Osteocyte (in vitro differentiated cells): ENCODE results near the gene NCR1. TPM values are rescaled to one million over a fixed set of nuclear protein-coding genes. Genes with fewer than 3 reads are reported as not detected.
"Not testable (repeated sequence)": the region's sequence is repeated elsewhere in the genome, so short reads cannot be mapped to it uniquely, and the experiment has no call there.

Experiments used
- DNase-seq: peaks from one replicate; pipeline ENCODE4 v3.0.0; 2021; ENCODE audit warnings: mixed read lengths; ENCODE audit not compliant: unreplicated experiment; ENCODE audit errors: extremely low spot score
- H3K27ac Mint-ChIP-seq: one replicate; pipeline ENCODE4 v1.8.0; 2021; ENCODE audit warnings: mild to moderate bottlenecking, mixed read lengths; ENCODE audit not compliant: unreplicated experiment
- H3K27me3 Mint-ChIP-seq: one replicate; pipeline ENCODE4 v1.8.0; 2021; ENCODE audit warnings: mixed read lengths; ENCODE audit not compliant: unreplicated experiment
- H3K36me3 Mint-ChIP-seq: one replicate; pipeline ENCODE4 v1.8.0; 2021; ENCODE audit warnings: mixed read lengths; ENCODE audit not compliant: unreplicated experiment
- H3K4me1 Mint-ChIP-seq: one replicate; pipeline ENCODE4 v1.8.0; 2021; ENCODE audit warnings: mixed read lengths; ENCODE audit not compliant: unreplicated experiment
- H3K4me3 Mint-ChIP-seq: one replicate; pipeline ENCODE4 v1.8.0; 2021; ENCODE audit warnings: mild to moderate bottlenecking, moderate library complexity, mixed read lengths; ENCODE audit not compliant: unreplicated experiment
- H3K9me3 Mint-ChIP-seq: one replicate; pipeline ENCODE4 v1.8.0; 2021; ENCODE audit warnings: mixed read lengths; ENCODE audit not compliant: unreplicated experiment
- total RNA-seq: library from RNA; stranded (reverse); gene quantifications from 2 replicates; pipeline ENCODE4 v1.2.1, GENCODE V29; 2021
- TF ChIP-seq, protein P1 (sequence below): fragments of 200-600 bp; sonication (generic); IDR thresholded peaks from 2 replicates; pipeline ENCODE4 v1.5.0; 2021; ENCODE audit warnings: antibody characterized with exemption, mild to moderate bottlenecking, moderate library complexity

Gene NCR1
- total RNA-seq, 1 donor from 2014 or later: not detected

- no peaks in the 10 kb centered on the region for H3K4me1 Mint-ChIP-seq
- H3K4me3 Mint-ChIP-seq: no peak overlapping the region
- H3K27me3 Mint-ChIP-seq: no peaks in the 10 kb centered on the region
- TF ChIP-seq, protein P1, sequence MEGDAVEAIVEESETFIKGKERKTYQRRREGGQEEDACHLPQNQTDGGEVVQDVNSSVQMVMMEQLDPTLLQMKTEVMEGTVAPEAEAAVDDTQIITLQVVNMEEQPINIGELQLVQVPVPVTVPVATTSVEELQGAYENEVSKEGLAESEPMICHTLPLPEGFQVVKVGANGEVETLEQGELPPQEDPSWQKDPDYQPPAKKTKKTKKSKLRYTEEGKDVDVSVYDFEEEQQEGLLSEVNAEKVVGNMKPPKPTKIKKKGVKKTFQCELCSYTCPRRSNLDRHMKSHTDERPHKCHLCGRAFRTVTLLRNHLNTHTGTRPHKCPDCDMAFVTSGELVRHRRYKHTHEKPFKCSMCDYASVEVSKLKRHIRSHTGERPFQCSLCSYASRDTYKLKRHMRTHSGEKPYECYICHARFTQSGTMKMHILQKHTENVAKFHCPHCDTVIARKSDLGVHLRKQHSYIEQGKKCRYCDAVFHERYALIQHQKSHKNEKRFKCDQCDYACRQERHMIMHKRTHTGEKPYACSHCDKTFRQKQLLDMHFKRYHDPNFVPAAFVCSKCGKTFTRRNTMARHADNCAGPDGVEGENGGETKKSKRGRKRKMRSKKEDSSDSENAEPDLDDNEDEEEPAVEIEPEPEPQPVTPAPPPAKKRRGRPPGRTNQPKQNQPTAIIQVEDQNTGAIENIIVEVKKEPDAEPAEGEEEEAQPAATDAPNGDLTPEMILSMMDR: no peak
- no peaks in the 10 kb centered on the region for H3K36me3 Mint-ChIP-seq
- no peak overlapping the region for H3K27ac Mint-ChIP-seq
- peaks cover 21% of the 10 kb centered on the region for H3K9me3 Mint-ChIP-seq
- no peak for DNase-seq
These were observed 22.4 kb downstream of the NCR1 start for GRCh38 chr19:54928299-54928698.

DNA sequence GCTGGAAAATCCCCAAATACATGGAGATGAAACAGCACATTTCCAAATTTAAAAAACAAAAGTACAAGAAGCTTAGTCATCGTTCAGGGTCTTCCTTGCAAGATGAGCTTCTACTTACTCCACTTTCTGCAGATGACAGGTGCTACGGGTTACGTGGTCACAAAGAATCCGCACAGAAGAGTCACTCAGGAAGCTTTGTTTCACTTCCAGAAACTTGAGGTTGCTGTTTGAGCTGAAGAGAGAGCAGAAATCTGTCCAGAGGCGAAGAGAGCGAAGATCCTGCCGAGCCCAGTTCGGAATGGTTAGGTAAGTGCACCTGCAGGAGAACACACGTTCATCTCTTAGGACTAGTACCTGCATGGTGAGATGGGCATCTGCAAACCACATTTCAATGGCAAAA, 32.0 kb downstream of the NCR1 start:
- Mint-ChIP-seq H3K4me3 (no peak overlapping the region), H3K27me3 (no peaks in the 10 kb centered on the region), H3K27ac (no peak overlapping the region), H3K4me1 (no peaks in the 10 kb centered on the region), H3K36me3 (no peaks in the 10 kb centered on the region), H3K9me3 (peaks cover 6% of the 10 kb centered on the region)
- no peak for DNase-seq
- TF ChIP-seq, protein P1: no peak

- H3K9me3 Mint-ChIP-seq: peaks cover 6% of the 10 kb centered on the region
- no peaks in the 10 kb centered on the region for H3K36me3 Mint-ChIP-seq
These were observed 33.0 kb downstream of the NCR1 start for GRCh38 chr19:54938906-54939305.

DNA sequence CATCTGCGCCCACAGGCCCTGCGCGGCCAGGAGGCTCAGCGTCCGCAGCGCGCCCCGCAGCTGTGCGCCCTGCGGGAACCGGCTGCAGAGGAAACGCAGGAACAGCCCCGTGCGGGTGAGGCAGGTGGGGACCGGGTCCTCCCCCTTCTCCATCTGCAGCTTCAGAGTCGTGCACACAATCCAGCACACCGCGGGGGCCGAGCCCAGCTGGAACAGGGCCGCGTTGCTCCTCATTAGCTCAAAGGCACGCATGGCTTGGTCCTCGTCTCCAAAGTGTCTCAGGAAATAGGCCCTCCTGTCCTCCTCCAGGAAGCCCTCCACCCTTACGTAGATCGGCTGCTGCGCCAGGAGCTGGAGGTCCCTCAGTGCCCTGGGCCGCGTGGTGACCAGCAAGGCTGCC, 33.6 kb downstream of the NCR1 start:
- not testable (repeated sequence) for H3K27ac Mint-ChIP-seq, H3K4me3 Mint-ChIP-seq, H3K4me1 Mint-ChIP-seq, H3K9me3 Mint-ChIP-seq, H3K36me3 Mint-ChIP-seq, H3K27me3 Mint-ChIP-seq, DNase-seq

More at GRCh38 chr19:54938906-54939305, 33.0 kb downstream of the NCR1 start:
- DNase-seq: no peak
- H3K4me3 Mint-ChIP-seq: no peak overlapping the region
- no peak overlapping the region for H3K27ac Mint-ChIP-seq
- H3K4me1 Mint-ChIP-seq: no peaks in the 10 kb centered on the region
- no peaks in the 10 kb centered on the region for H3K27me3 Mint-ChIP-seq
- TF ChIP-seq, protein P1: no peak

GRCh38 chr19:54943772-54944361, 37.9 kb downstream of the NCR1 start:
- not testable (repeated sequence) for H3K27me3 Mint-ChIP-seq, H3K4me3 Mint-ChIP-seq, DNase-seq, H3K27ac Mint-ChIP-seq, H3K4me1 Mint-ChIP-seq, H3K9me3 Mint-ChIP-seq, H3K36me3 Mint-ChIP-seq

DNA sequence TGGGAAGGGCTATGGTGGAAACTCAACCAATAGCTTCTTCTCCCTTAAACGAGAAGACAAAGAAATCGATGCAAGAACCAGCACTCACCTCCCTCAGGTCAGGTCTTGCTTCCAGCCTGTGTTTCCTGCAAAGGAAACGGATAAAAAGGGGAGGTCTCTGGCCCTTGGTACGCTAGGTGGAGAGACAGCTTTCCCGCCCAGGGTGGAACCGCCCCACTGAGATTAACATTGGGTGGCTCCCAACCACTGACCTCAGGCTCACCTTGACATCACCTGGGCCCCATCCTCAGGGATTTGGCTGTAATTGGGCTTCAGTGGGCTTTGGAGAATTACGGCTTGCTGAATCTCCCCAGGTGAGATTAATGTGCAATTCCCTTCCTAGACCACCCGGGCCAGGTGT, 41.4 kb downstream of the NCR1 start, which contains the start of gene NLRP7:
TSS of gene NLRP7 (minus strand) at position 150 of the 400 bp plus-strand sequence.
- H3K36me3 Mint-ChIP-seq: no peaks in the 10 kb centered on the region
- no peaks in the 10 kb centered on the region for H3K27me3 Mint-ChIP-seq
- no peak within 1 kb of the TSS for H3K4me3 Mint-ChIP-seq
- no peak for DNase-seq
- TF ChIP-seq, protein P1: no peak
- H3K9me3 Mint-ChIP-seq: no peaks in the 10 kb centered on the region
- H3K27ac Mint-ChIP-seq: no peak within 1 kb of the TSS
- no peaks in the 10 kb centered on the region for H3K4me1 Mint-ChIP-seq
